ENCODE data around the gene BCKDHA. TPM values are rescaled to one million over a fixed set of nuclear protein-coding genes. Genes with fewer than 3 reads are reported as not detected.
A peak's percentile ranks its signal among the peaks of the same experiment; 100 is the strongest.

The BCKDHA gene
- total and polyA plus RNA-seq, 2 of the 4 experiments (the other 2 are of a cell fraction), result 7.6 to 7.7 TPM

- peak; percentile 61 for DNase-seq
- Histone ChIP-seq H3K23ac (ENCODE audit: low read depth, low read length) (no peak overlapping the region), H2BK120ac (ENCODE audit: low read depth, low read length) (no peak overlapping the region), H3K36me3 (ENCODE audit: control insufficient read depth, insufficient read depth, low read length) (no peaks in the 10 kb centered on the region), H3K4me2 (ENCODE audit: low read depth, low read length) (peak overlapping the region; percentile 84), H3K18ac (ENCODE audit: low read depth, low read length) (no peak overlapping the region), H2BK15ac (ENCODE audit: low read depth, low read length) (no peak overlapping the region), H3K4me3 (ENCODE audit: insufficient read depth, low read depth, low read length) (peak overlapping the region; percentile 31; the same call in 1 of the 2 replicates), H4K20me1 (ENCODE audit: insufficient read depth, low read length) (no peaks in the 10 kb centered on the region), H2AK5ac (ENCODE audit: low read depth, low read length) (no peak overlapping the region), H3K27ac (ENCODE audit: insufficient read depth, low read length) (no peak overlapping the region), H3K27me3 (ENCODE audit: control insufficient read depth, insufficient read depth, low read length) (peaks cover 3% of the 10 kb centered on the region), H2BK5ac (ENCODE audit: low read depth, low read length, poor library complexity, severe bottlenecking) (no peak overlapping the region), H3K79me1 (ENCODE audit: low read depth in 1 of 2, low read length in 2 of 2) (no peaks in the 10 kb centered on the region), H3K9me1 (ENCODE audit: insufficient read depth, low read length) (no peaks in the 10 kb centered on the region), H4K5ac (ENCODE audit: low read depth, low read length) (no peak overlapping the region), H3K4ac (ENCODE audit: low read depth, low read length) (no peak overlapping the region), H2AFZ (replicated peaks; ENCODE audit: low read length, poor library complexity) (peak overlapping the region; percentile 35), H3K56ac (ENCODE audit: extremely low read depth, insufficient read depth, low read length) (no peak overlapping the region), H3K14ac (replicated peaks; ENCODE audit: low read depth, low read length) (no peak overlapping the region), H4K91ac (ENCODE audit: insufficient read depth, low read depth, low read length) (no peak overlapping the region), H4K8ac (ENCODE audit: low read depth in 2 of 2, low read length in 2 of 2) (no peak overlapping the region), H3K9me3 (ENCODE audit: control insufficient read depth, insufficient read depth, low read length) (no peaks in the 10 kb centered on the region), H2AK9ac (replicated peaks; ENCODE audit: low read depth, low read length, poor library complexity) (no peak overlapping the region), H3K4me1 (ENCODE audit: control insufficient read depth, insufficient read depth, low read length) (no peaks in the 10 kb centered on the region), H3K9ac (ENCODE audit: low read depth, low read length) (no peak overlapping the region), H2BK20ac (ENCODE audit: low read depth, low read length) (no peak overlapping the region)
- WGBS, 2 experiments (ENCODE audit: extremely low coverage in 2 of 2, insufficient read length in 1 of 2), result 0% methylated on average over 2 of the region's 22 CpGs; no CpG with 5 or more reads in 1 of the 2 experiments
- in situ Hi-C loops (cut with MboI; ENCODE audit: low sequenced_read_pairs) (no loop called here), dilution Hi-C loops (cut with HindIII; ENCODE audit: low sequenced_read_pairs, unreplicated experiment) (no loop called here), intact Hi-C loops (cut with micrococcal nuclease) (loop anchor here (1.0 kb wide), 3 partner anchors 88 to 121 kb away; no protein-coding TSS in a partner anchor)
- POLR2A ChIA-PET (ENCODE audit: unreplicated experiment), result interaction anchor here (0.6 to 1.0 kb wide), 2 partner anchors 10 to 124 kb away, joined by 4 to 8 read pairs; no protein-coding TSS in a partner anchor
- TF ChIP-seq CTCF (conservative IDR thresholded peaks at IDR 0.05; ENCODE audit: low read depth, low read length), result peak; percentile 95
- peak; percentile 88 for TF ChIP-seq RAD21 (IDR thresholded peaks at IDR 0.05; ENCODE audit: low read length)
- TF ChIP-seq USF2 (IDR thresholded peaks at IDR 0.05; ENCODE audit: low read depth, low read length), result no peak
- TF ChIP-seq NFE2L2 (IDR thresholded peaks at IDR 0.05; ENCODE audit: low read depth, low read length), result no peak
- TF ChIP-seq SMC3 (IDR thresholded peaks at IDR 0.05; ENCODE audit: low read depth, low read length), result peak; percentile 95
- no peak for TF ChIP-seq POLR2A (IDR thresholded peaks at IDR 0.05; ENCODE audit: low read depth, low read length)
- no peak for TF ChIP-seq MAZ (IDR thresholded peaks at IDR 0.05; ENCODE audit: borderline replicate concordance, low read depth, low read length)
- ATAC-seq (ENCODE audit: low read depth), result peak; percentile 100
- no TSS peak for BruUV-seq (replicated peaks)
- CTCF ChIA-PET, result interaction anchor here (0.7 to 1.8 kb wide), 11 partner anchors 8 to 331 kb away, joined by 3 to 10 read pairs (median 4); partner anchors contain the start of gene DMAC2
These were observed 51.7 kb downstream of the BCKDHA start for GRCh38 chr19:41449079-41449864.
